ENCODE results near the gene TRAF3IP1.
A peak's percentile ranks its signal among the peaks of the same experiment; 100 is the strongest.
"Not testable (repeated sequence)": the region's sequence is repeated elsewhere in the genome, so short reads cannot be mapped to it uniquely, and the experiment has no call there.

The TRAF3IP1 gene, protein sequence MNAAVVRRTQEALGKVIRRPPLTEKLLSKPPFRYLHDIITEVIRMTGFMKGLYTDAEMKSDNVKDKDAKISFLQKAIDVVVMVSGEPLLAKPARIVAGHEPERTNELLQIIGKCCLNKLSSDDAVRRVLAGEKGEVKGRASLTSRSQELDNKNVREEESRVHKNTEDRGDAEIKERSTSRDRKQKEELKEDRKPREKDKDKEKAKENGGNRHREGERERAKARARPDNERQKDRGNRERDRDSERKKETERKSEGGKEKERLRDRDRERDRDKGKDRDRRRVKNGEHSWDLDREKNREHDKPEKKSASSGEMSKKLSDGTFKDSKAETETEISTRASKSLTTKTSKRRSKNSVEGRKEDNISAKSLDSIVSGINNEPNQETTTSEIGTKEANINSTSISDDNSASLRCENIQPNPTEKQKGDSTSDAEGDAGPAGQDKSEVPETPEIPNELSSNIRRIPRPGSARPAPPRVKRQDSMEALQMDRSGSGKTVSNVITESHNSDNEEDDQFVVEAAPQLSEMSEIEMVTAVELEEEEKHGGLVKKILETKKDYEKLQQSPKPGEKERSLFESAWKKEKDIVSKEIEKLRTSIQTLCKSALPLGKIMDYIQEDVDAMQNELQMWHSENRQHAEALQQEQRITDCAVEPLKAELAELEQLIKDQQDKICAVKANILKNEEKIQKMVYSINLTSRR

GRCh38 chr2:238320246-238320647 is at the start of gene TRAF3IP1:
Gene TRAF3IP1, plus strand, starts transcription at chr2:238320518. Its CDS starts 145 bp downstream, at chr2:238320663.
- peak; percentile 94 for DNase-seq (ENCODE audit: low spot score)

DNA sequence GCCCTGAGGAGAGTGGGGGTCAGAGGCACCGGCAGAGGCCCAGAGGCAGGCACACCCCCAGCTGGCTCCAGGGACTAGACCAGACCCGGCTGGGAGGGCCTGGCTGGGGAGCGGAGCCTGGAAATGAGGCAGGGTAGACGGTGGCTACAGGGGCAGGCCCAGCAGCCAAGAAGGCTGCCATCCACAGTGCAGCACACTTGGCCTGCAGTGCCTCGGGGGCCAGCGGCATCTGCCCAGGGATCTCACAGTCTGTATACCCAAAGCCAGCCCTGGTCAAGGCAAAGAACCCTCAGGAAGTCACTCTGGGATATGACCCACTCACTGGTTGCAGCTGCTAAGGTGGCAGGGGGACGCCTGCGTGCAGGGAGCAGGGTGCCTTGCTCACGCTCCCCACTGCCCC is 49.7 kb upstream of the TRAF3IP1 start:
- no peak for DNase-seq (ENCODE audit: low spot score)

DNA sequence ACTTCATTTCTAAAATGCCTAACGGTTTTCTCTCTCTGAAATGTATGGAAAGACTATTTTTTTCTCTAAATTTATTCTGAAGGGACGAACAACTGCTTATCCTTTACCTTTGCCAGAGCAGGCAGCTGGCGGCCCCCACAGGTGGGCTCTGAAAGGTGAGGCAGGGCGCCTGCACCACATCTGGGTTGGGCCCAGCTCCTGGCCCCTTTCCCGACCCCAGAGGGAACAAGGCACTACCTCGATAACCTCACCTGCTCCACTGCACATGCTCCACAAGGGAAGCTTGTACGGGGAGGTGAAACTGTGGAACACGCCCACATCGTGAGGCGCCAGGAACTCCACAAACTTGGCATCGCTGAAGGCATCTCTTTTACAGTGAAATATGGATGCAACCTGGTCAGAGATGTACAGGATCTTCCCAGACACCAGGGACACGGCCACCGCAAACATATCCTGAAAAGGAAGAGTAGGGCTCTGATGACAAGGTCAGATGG is 49.2 kb upstream of the TRAF3IP1 start:
- DNase-seq (ENCODE audit: low spot score): no peak

- not testable (repeated sequence) for DNase-seq (ENCODE audit: low spot score)
Observed at GRCh38 chr2:238271686-238272085, 48.6 kb upstream of the TRAF3IP1 start.

- no peak for DNase-seq (ENCODE audit: low spot score)
Observed at GRCh38 chr2:238272156-238272555, 48.2 kb upstream of the TRAF3IP1 start.

- not testable (repeated sequence) for DNase-seq (ENCODE audit: low spot score)
Observed at GRCh38 chr2:238273433-238273832, 46.9 kb upstream of the TRAF3IP1 start.

- no peak for DNase-seq (ENCODE audit: low spot score)
Observed at GRCh38 chr2:238274152-238274865, 46.0 kb upstream of the TRAF3IP1 start.

- no peak for DNase-seq (ENCODE audit: low spot score)
Observed at GRCh38 chr2:238277695-238278094, 42.6 kb upstream of the TRAF3IP1 start.

DNA sequence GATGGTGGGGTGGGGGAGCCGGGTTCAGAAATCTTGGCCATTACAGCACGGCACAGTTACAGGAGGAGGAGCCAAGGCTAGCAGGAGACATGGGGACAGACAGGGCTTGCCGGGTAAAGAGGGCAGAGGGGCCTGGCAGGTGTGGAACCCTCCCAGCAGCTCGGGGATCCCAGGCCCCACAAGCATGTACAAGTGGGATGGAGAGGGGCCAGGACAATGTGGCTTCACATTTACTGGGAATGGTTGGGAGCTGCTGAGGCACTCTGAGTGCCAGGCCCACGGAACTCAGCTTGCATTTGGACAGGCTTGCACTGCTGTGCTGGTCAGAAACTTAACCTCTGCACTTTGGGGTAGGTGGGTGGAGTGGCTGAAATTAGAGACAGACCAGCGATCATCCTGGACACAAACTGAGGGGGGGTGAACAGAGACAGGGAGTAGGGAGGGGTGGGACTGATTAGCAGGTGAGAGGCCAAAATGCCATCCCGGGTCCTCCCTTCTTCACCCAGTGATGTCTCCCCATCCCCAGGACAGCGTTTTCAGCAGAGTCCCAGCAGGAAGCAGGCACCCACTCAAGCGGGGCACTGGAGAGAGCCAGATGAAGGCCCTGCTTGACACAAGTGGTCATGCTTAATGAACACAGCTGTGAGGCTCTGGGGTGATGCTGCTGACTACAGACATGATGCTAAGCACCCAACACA is 41.5 kb upstream of the TRAF3IP1 start:
- DNase-seq (ENCODE audit: low spot score): no peak

- DNase-seq (ENCODE audit: low spot score): no peak
Observed at GRCh38 chr2:238279324-238279682, 41.0 kb upstream of the TRAF3IP1 start.

- no peak for DNase-seq (ENCODE audit: low spot score)
Observed at GRCh38 chr2:238280083-238280825, 40.1 kb upstream of the TRAF3IP1 start.

DNA sequence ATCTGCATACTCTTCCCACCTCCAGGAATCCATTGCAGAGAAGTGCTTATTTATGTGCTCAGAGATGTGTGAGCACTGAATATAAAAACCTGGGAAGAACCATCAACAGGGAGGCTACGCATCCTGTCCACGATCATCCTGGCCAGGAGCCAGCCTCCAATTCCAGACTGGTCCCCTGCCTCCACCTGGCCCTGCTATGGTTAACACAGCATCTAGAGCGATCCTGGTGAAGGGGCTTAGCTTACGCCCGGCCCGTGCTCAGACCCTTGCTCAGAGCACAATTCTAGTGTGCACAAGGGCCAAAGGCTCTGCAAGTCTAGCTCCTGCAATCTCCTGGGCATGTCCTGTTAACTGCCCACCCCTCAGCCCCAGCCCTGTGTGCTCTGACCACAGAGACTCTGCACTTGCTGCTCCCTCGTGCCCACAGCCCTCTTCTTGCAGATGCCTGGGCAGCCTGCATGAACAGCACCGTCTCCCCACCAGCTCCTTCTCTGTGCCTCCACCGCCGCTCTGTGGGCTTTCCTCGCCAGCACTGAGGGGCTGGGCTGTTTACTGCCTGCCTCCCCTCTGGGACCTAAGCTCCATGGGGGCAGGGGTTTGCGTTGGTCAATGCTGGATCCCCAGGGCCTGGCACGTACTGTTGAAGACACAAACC is 38.4 kb upstream of the TRAF3IP1 start:
- DNase-seq (ENCODE audit: low spot score): no peak

DNA sequence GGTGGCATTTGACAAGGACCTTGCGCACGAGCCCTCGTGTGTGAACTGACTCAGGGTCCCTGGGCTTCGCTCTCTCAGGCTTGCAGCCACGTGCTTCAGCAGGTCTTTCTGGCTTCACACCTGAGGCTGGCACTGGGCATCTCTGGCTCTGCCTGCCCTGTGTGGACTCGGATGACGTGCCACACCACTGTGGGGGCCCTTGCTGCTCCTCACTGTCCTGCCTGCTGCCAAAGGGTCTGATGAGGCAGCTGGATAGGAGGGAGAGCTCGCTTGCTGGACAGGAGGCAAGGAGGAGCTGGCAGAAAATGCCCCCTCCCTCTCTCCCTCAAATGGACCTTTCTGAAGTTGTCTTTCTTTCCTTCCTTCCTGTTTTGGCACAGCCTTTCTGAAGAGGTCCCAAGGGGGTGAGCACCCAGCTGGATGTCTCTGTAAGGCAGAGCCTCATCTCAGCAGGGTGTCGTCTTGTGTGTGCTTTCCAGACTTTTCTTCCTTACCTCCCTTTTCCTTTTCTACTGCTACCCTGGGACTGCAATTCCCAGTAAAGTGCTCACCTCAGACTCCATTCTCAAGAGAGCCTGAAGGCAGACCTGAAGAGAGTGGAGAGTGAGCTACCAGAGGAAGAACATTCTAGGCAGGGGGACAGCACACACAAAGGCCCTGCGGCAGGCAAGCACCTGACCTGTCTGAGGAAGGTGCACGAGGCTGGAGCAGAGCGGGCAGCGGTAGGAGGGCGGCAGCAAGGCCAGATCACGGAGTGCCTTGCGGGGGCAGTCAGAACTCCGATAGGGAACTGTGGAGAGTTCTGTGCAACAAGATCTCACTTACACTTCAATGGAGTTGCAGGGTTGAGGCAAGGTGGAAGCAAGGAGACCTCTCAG is 37.2 kb upstream of the TRAF3IP1 start:
- DNase-seq (ENCODE audit: low spot score): no peak

DNA sequence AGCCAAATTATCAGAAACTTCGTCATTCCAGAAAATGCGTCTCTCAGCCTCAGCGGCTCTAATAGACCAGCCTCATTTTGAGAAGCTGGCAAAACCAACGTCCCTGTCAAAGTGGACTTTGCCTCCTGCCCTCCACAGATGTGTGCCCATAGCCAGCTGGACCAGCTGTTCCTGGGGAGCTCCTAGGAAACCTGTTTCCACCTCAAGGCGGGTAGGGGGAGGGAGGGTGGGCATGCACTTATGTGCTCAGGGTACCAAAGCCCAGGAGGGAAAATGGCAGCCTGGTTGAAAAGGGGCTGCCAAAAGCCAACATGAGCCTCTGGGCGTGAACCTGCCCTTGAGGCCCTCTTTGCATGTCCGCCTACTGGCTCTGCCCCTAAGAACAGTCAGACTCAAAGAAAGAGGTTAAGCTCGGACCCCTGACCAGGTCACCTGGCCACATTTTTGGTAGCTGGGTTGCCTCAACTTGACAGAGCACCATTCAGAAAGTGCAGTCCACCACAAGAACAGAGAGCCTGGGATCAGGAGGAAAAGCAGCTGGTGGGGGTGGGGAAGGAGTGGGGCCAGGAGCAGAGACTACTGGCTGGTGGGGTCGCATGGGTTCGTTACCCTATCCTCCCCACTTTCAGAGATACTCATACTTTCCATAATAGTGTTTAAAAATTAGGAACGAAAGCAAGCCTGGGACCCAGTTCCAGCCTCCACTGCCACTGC is 35.4 kb upstream of the TRAF3IP1 start:
- DNase-seq (ENCODE audit: low spot score): no peak

DNA sequence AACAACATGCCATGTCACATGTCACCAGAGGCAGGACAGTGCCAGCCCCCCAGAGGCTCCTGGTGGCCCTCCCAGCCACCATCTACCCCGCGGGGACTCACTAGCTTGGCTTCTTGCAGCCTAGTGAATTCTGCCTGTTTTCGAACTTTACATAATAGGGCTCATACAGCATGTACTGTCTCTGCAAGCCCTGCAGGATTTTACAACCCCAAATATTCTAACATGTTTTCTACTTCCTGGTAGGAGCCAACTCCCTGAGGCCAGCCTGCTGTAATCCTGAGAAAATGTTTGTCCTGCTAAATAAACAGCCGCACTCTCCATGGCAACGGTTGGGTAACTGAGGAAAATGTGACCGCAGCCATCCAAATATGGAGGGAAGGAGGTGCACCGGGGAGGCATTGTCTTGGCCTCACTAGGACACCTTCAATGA is 34.6 kb upstream of the TRAF3IP1 start:
- DNase-seq (ENCODE audit: low spot score): peak; percentile 83

- DNase-seq (ENCODE audit: low spot score): no peak
Observed at GRCh38 chr2:238286095-238286494, 34.2 kb upstream of the TRAF3IP1 start.

DNA sequence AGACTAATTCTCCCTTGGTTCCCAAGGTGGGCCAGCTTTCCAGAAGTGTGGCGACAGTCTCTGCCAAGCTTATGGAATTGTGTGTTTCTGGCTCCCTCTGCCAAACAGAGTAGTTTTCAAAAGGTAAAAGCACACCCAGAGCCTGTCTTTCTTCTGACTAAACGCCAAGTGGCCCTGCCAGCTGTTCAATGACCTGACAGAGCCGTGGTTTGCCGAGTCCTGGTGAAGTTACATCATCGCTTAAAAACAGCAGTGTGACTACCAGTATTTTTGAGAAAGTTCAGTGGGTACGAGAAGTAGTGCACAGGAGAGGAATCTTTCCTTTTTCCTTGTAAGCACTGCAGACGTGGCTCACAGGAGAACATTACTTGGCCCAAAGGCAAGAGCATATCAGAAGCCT is 33.8 kb upstream of the TRAF3IP1 start:
- DNase-seq (ENCODE audit: low spot score): no peak

DNA sequence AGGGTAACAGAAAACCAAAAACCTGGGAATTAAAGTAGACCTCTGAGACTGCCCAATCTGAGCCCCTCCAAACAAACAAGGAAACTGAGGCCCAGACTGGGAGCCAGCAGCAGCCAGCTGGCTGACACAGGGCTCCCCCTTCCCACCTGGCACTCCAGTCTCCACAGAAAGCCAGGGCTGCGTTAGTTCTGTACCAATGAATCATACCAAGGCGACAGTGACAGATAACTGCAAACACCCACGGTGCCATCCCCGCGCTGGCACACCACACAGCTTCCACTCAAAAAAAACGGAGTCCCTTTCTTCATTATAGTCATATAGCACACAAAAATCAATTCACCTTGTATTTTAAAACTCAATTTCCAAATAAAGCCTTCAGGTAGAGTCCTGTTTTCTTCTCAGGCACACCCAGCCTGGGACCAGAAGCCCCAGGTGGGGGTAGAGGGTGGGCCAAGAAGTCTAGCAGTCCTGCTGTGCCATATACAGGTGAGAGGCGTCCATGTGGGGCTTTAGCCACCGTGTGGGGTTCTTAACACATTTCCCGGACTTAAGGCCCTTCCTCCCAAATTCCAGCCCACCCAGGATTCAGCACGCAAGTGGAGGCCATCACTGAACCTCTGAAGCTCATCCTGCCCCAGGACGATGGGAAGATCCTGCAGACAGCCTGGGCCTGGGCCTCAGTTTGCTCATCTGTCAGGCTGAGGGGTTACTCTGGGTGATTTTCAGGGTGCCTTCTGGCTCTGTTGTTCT is 33.2 kb upstream of the TRAF3IP1 start:
- DNase-seq (ENCODE audit: low spot score): no peak

All from HuH-7 (cell line).